ENCODE results near the gene UGT1A6.

Gene UGT1A6

DNA sequence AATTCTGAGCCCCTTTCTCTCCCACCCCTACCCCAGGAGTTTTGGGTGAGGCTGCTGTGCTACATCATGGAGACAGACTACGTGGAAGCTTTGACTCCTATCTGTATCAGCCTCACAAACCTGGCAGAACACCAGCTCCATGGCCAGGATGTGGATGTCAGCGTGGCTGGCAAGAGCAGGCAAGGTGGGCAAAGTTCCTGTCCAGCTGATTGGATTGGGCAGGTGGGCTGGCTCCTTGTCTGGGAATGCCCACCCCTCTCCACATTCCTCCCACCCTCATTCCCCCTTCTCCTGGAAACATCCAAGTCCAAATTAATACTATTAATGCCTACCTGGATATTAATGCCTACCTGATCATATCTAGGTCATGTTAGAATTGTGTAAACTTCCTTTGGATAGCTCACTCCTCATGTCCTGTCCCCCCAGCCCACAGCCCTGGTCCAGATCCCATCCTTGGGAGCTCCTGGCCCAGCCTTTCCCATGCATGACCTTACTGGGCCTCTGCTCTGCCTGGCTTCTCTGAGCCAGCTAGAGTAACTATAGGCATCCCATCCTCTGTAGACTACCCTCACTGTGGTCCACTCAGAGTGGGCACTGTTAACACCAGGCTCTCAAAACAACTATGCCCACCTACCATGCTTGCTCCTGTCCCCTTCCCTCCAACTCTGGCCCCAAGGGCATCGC, 109.6 kb downstream of the UGT1A6 start:
- no peak for DNase-seq (ENCODE audit: low read depth)

GRCh38 chr2:233803292-233803911, 110.7 kb downstream of the UGT1A6 start:
- DNase-seq (ENCODE audit: low read depth), result no peak

DNA sequence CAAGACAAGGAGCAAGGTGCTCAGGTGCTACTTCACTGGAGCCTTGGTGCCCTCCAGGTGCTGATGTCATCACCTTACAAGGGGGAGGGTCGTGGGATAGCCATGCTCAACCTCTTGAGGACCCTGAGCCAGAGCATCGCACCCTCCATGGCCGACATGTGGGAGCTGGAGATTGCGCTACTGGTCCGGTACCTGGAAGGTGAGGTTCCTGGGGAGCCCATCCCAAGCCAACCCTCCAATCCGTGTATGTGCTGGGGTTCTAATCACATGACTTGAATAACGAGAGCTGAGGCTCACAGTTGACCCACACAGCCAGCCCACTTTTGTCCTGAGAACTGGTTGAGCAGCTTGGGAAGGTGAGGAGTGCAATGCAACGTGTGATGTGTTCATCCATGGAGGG, 111.3 kb downstream of the UGT1A6 start:
- DNase-seq (ENCODE audit: low read depth), result no peak

- DNase-seq (ENCODE audit: low read depth), result no peak
Observed at GRCh38 chr2:233807215-233807865, 114.7 kb downstream of the UGT1A6 start.

DNA sequence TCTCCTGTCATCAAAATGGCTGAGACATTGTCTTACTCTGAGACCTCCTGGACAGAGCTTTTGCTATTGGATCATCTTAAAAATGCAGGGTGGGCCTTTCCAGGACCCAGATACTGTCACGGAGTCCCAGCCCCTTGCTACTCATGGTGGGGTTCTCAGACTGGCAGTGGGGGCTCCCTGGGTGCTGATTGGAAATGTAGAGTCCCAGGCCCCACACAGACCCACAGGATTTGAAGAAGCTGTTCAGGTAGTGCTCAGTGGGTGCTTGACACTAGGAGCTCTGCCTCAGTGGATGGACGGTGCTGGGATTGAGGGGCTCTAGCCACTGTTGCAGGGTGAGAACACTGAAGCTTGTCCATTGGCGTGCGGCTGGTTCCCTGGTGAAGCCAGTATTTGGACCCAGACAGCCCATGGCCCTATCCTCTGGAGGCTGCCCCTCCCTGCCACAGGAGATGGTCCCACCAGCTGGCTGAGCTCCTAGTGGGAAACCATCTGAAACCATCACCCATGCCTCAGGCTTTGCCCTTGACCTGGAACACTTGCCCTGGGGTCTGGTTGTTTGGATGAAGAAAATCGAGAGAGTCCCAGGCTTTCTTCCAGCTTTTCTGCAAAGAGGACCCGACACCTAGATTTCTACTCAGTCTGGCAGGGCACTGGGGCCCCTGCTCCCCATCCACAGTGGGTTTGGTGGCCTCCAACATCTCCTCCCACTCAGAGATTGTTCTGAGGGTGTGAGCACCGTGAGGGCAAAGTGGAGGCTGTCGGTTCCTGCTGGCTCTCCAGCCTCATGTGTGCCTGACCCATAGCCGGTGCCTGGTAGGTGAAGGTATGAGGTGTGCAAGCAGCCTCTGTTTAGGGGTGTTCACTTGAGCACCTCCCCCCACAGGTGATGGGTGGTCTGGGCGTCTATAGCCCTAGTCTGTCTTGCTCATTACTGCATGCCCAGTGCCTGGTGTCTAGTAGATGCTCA, 115.6 kb downstream of the UGT1A6 start:
- DNase-seq (ENCODE audit: low read depth), result no peak

- no peak for DNase-seq (ENCODE audit: low read depth)
Observed at GRCh38 chr2:233810385-233810784, 117.7 kb downstream of the UGT1A6 start.

GRCh38 chr2:233811087-233811486, 118.4 kb downstream of the UGT1A6 start:
- DNase-seq (ENCODE audit: low read depth), result no peak

GRCh38 chr2:233811732-233812131, 119.0 kb downstream of the UGT1A6 start:
- no peak for DNase-seq (ENCODE audit: low read depth)

DNA sequence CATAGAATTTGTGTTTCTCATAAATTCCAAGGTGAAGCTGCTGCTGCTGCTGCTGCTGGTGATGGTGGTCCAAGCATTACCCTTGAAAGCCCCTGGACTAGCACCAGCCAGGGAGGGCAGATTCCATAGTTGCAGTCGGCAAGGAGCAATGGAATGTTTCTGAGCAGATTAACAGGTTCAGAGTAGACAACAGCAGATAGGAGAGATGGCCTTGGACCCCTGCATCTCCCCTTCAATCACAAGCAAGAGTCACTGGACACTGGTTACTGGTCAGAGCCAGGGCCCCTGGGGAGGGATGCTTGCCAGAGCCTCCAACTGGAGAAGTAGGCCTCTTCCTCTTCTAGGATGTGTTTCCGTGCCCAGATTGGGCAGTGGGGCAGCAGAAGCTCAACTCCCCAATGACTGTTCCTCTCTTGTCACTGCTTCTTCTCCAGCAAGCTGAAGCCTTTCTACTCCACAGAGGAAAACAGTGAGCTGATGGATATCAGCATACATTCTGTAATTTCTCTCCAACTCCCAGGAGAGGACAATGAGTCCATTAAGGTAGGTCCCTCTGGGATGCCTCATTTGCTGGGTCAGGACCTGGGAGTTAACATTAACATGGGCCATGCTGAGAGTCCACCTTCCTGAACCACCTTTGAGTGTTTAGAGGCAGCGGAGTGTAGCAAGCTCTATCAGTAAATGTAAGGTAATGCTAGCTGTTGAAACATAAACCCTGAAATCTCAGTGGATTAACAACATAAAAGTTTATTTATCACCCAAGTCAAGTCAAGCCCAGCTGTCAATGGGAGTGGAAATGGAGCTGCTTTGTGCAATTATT, 120.8 kb downstream of the UGT1A6 start:
- DNase-seq (ENCODE audit: low read depth), result no peak

GRCh38 chr2:233814056-233814835, 121.6 kb downstream of the UGT1A6 start:
- DNase-seq (ENCODE audit: low read depth), result no peak

DNA sequence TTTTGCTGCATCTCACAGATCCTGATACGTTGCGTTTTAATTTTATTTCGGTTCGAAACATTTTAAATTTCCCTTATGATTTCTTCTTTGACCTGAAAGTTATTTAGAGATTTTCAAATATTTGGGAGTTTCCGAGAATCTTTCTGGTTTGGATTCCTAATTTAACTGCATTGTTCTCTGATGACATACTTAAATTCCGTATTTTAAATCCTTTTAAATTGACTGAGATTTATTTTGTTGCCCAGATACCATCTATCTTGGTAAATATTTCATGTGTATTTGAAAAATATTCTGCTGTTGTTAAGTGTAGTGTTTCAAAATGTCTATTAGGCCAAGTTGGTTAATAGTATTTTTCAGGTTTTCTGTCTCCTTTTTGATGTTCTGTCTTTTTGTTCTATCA, 123.2 kb downstream of the UGT1A6 start:
- DNase-seq (ENCODE audit: low read depth), result no peak

- DNase-seq (ENCODE audit: low read depth), result no peak
Observed at GRCh38 chr2:233816334-233816733, 123.6 kb downstream of the UGT1A6 start.

DNA sequence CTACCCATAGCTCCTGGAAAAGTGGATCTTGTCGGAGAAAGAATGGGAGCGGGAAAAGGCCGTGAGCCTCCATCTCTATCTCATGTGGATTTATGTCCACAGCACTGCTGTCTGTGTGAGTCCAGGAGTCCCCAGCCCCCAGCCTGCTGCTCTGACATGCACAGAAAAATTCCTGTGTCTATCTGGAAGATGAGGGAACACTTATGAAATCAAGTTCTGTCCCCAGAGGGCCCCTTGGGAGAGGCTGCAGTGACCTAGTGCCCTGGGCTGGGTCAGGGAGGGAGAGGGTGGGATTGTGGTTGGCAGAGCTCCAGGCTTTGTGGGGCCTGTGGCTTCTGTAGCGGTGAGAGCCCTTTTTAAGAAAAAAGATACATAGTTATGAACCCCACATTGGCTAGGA, 124.1 kb downstream of the UGT1A6 start:
- DNase-seq (ENCODE audit: low read depth), result no peak

GRCh38 chr2:233817361-233817911, 124.7 kb downstream of the UGT1A6 start:
- DNase-seq (ENCODE audit: low read depth), result no peak

DNA sequence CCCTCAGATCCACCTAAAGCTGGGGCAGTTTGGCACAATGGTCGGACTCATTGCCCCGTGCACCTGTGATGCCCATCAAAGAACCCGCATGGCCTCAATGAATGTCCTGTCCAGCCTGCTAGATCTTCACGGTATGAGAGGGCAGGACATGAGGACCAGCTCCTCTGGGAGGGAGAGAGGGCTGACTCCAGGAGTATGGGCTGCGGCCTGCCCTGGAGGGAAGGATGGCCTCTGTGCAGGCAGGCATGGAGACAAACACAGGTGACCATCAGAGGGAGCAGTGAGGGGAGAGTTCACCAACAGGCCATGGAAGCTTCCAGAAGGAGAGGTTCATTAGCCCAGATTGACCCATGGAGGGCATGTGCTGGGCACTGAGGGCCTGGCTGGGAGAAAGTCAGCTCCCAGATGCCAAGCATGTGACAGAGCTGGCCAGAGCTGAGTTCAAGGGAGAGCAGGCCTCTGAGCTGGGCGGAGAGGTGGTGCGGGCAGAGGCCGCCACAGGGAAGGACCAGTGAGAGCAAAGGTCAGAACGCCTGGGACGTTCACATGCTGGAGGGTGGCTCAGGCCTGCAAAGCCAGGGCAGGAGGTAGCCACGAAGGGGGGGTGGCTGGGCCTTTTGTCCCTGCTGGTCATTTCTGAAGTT, 125.4 kb downstream of the UGT1A6 start:
- no peak for DNase-seq (ENCODE audit: low read depth)

DNA sequence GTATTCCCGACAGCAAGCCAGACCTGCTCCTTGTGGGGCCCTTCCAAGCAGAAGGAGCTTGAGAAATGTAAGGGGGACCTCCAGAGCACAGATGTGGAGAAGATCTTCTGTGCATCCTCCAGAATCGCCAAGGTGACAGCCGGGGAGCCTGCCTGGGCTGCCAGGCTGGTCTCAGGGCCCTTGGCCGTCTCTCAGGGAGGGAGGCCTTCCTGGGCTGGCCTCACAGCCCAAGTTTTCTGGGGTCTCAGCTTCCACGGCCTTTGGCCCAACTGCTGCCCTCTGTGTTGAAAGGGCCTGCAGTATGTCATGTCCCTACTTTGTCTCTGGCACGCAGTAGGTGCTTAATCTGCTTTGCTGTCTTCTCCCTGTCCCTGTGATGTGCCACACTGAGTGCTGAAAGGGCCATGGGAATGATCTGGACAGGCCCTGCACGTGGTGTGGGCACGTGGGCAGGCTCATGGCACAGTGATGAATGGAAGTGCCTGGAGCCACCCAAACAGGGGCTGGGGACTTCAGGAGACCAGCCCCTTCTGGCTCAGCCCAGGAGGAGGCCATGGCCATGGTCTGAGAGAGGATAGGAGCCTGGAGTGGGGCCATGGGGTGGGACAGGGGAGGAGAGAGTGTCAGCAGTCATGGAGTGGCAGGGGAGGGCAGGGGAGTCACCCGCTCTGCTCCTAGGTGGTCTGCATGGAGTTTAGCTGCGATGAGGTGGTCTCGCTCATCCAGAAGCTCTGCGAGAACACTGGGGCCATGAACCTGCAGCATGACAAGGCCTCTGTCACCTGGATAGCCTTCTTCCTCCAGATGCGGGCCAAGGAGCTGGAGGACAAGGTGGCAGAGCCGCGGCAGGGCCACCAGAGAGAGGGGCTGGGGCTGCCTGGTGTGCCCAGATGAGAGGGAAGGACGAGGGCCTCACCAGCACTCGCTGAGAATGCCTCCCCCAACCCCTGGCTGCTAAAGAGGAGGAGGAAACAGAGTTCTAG, 126.2 kb downstream of the UGT1A6 start:
- no peak for DNase-seq (ENCODE audit: low read depth)

GRCh38 chr2:233819884-233820773, 127.4 kb downstream of the UGT1A6 start:
- DNase-seq (ENCODE audit: low read depth), result no peak

DNA sequence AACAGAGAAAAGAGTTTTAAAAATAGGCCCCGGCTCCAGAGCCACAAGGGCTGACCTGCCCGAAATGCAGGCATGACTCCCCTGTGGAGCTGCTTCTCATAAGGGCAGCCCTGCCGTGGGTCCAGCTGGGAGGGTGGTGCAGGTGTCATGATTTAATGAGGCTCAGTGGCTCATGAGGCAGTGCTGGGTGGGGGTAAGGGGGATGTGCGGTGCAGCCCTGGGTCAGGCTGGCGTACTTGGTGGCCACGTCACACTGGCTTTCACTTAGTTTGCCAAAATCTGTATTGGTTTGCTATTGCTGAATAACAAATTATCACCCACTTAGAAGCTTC, 128.1 kb downstream of the UGT1A6 start:
- DNase-seq (ENCODE audit: low read depth), result no peak

Data from GM04504 (cell line).